SK-N-SH (cell line): Measurements from ENCODE around the gene CPZ.

Experiments
- CTCF ChIP-seq: fragments of 200-600 bp; sonication (generic); IDR thresholded peaks from 2 replicates; pipeline ENCODE4 v1.6.1; 2017; ENCODE audit warnings: antibody characterized with exemption, mild to moderate bottlenecking, moderate library complexity
- FOSL2 ChIP-seq: IDR thresholded peaks from 2 replicates; pipeline ENCODE4 v1.4.0; 2012; ENCODE audit warnings: low read depth, mild to moderate bottlenecking, moderate library complexity, borderline replicate concordance
- FOXJ3 ChIP-seq: sonication (generic); formaldehyde crosslinking; IDR thresholded peaks from 2 replicates; pipeline ENCODE4 v1.5.1; 2020; ENCODE audit warnings: mild to moderate bottlenecking, missing genetic modification reagents
- GABPA ChIP-seq: IDR thresholded peaks from 2 replicates; pipeline ENCODE4 v1.4.0; 2012; ENCODE audit warnings: low read depth, mild to moderate bottlenecking
- NRF1 ChIP-seq: IDR thresholded peaks from 2 replicates; pipeline ENCODE4 v1.6.1; 2012; ENCODE audit warnings: low read depth, mild to moderate bottlenecking, low read length
- POLR2AphosphoS5 ChIP-seq: IDR thresholded peaks from 2 replicates; pipeline ENCODE4 v1.6.1; 2012; ENCODE audit warnings: low read depth, low read length
- RAD21 ChIP-seq: IDR thresholded peaks from 2 replicates; pipeline ENCODE4 v1.6.1; 2012; ENCODE audit warnings: mild to moderate bottlenecking, low read length
- SIN3A ChIP-seq: IDR thresholded peaks from 2 replicates; pipeline ENCODE4 v1.6.1; 2012; ENCODE audit warnings: low read depth, mild to moderate bottlenecking, low read length, moderate library complexity, borderline replicate concordance
- SMC3 ChIP-seq: IDR thresholded peaks from 2 replicates; pipeline ENCODE4 v1.6.1; 2012; ENCODE audit warnings: low read depth, low read length, improper control_type of control experiment
- TCF12 ChIP-seq: IDR thresholded peaks from 2 replicates; pipeline ENCODE4 v1.4.0; 2012
- USF1 ChIP-seq: IDR thresholded peaks from 2 replicates; pipeline ENCODE4 v1.4.0; 2012; ENCODE audit warnings: low read depth, borderline replicate concordance
- YY1 ChIP-seq: IDR thresholded peaks from 2 replicates; pipeline ENCODE4 v1.4.0; 2012; ENCODE audit warnings: low read depth, mild to moderate bottlenecking
- TF ChIP-seq, protein P1 (sequence below): IDR thresholded peaks from 2 replicates; pipeline ENCODE4 v1.4.0; 2012; ENCODE audit warnings: low read depth

DNA sequence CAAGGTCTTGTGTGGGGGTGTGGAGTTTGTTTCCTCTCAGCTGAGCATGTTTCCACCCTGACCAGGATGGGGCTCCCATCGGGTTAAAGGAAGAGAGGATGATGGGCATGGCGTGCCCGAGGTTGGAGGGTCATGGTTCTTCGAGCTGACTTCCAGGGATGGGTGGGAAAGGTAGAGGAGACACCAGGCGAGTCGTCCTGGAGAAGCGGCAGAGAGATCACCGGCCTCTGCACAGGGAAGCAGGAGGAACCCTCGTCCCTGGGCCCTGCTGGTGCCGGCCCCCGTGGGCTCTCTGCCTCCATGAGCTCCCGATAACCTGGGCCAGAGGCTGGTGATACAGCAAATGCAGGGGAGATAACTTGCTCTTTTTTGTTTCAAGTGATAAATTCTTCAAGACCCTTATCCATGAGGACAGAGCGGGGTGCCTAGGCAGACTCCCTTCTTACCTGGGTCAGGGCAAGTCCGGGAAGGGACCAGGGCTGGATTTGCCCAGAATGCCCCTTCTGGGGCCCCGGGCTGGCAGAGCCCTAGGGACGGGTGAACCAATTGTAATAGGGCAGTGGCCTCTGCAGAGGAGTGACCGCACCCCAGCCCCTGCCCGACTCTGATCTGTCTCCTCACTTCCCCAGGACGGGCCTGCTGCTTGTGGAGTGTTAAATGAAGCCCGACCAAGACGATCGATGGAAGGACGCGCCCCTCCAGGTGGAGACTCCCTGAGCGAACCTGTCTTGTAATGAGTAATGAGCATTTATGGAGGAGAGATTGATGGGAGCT lies 63.0 kb downstream of the CPZ start:
- TF ChIP-seq CTCF (no peak), YY1 (no peak), TCF12 (no peak), FOXJ3 (no peak), SMC3 (no peak), RAD21 (no peak), USF1 (no peak), FOSL2 (no peak), NRF1 (no peak), GABPA (no peak), POLR2AphosphoS5 (no peak), SIN3A (no peak)
- TF ChIP-seq, protein P1, sequence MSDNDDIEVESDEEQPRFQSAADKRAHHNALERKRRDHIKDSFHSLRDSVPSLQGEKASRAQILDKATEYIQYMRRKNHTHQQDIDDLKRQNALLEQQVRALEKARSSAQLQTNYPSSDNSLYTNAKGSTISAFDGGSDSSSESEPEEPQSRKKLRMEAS: no peak
